Peyer's patch (tissue), 4 donors: ENCODE results near the gene DEF6. TPM values are rescaled to one million over a fixed set of nuclear protein-coding genes. Genes with fewer than 3 reads are reported as not detected.
"Not testable (repeated sequence)": the region's sequence is repeated elsewhere in the genome, so short reads cannot be mapped to it uniquely, and the experiment has no call there.

Source experiments
- DNase-seq, 3 donors: peaks; one replicate each; pipeline ENCODE4 v3.0.0-alpha.2; 2017 to 2019
- H3K27ac ChIP-seq, 4 donors: fragments of 200-600 bp; sonication (generic); one replicate each; pipeline ENCODE4 v1.5.1; 2016 to 2019
- H3K27me3 ChIP-seq, 2 donors: fragments of 200-600 bp; sonication (generic); one replicate each; pipeline ENCODE4 v1.5.1; 2019
- H3K36me3 ChIP-seq, 3 donors: fragments of 200-600 bp; sonication (generic); one replicate each; pipeline ENCODE4 v1.5.1; 2016 to 2019
- H3K4me1 ChIP-seq, 4 donors: fragments of 200-600 bp; sonication (generic); one replicate each; pipeline ENCODE4 v1.5.1; 2016 to 2019
- H3K4me3 ChIP-seq, 4 donors: fragments of 200-600 bp; sonication (generic); 1 replicate in 3 of 4; 2 replicates in 1 of 4; pipeline ENCODE4 v1.5.1; 2016 to 2019; ENCODE audit warnings: mild to moderate bottlenecking in 1 of 4
- H3K9me3 ChIP-seq, 4 donors: fragments of 200-600 bp; sonication (generic); one replicate each; pipeline ENCODE4 v1.5.1; 2016 to 2019; ENCODE audit warnings: mild to moderate bottlenecking in 1 of 4
- CTCF ChIP-seq, 6 experiments: fragments of 450-650 bp in 4 of 6; fragments of 200-600 bp in 2 of 6; sonication (generic) in 1 of 6; IDR thresholded peaks; one replicate each; pipeline ENCODE4 v1.5.1; 2017 to 2019; ENCODE audit warnings: antibody characterized with exemption in 6 of 6, mild to moderate bottlenecking in 3 of 6, moderate library complexity in 1 of 6
- POLR2A ChIP-seq, 2 donors: fragments of 450-650 bp; IDR thresholded peaks; one replicate each; pipeline ENCODE4 v1.5.1; 2017; ENCODE audit warnings: antibody characterized with exemption in 2 of 2, mild to moderate bottlenecking in 2 of 2, moderate library complexity in 2 of 2
- total RNA-seq, 4 donors: library from RNA; depleted of rRNA; stranded (reverse); fragments of >200 nt; gene quantifications; one replicate each; pipeline ENCODE4 v1.1.0, GENCODE V29; 2016

DEF6 gene
- total RNA-seq, 4 donors from 2014 or later = 11.0 to 85.8 (median 21.5) TPM

GRCh38 chr6:35319346-35320030 lies 21.9 kb downstream of the DEF6 start:
- TF ChIP-seq CTCF (IDR thresholded peaks at IDR 0.05) (no peak), POLR2A (IDR thresholded peaks at IDR 0.05) (no peak)
- H3K9me3 ChIP-seq = no peaks in the 10 kb centered on the region
- no peak overlapping the region for H3K4me3 ChIP-seq
- H3K27ac ChIP-seq = no peak overlapping the region
- no peaks in the 10 kb centered on the region for H3K36me3 ChIP-seq
- no peak for DNase-seq
- H3K4me1 ChIP-seq = peaks cover 0 to 13% (median 2%) of the 10 kb centered on the region in 4 donors
- H3K27me3 ChIP-seq = no peaks in the 10 kb centered on the region

- Histone ChIP-seq H3K4me3 (no peak overlapping the region), H3K27me3 (no peaks in the 10 kb centered on the region), H3K4me1 (peaks cover 0 to 13% (median 2%) of the 10 kb centered on the region in 4 donors), H3K9me3 (no peaks in the 10 kb centered on the region), H3K27ac (no peak overlapping the region), H3K36me3 (no peaks in the 10 kb centered on the region)
- TF ChIP-seq CTCF (IDR thresholded peaks at IDR 0.05) = no peak
- TF ChIP-seq POLR2A (IDR thresholded peaks at IDR 0.05) = no peak
- no peak for DNase-seq
Observed at GRCh38 chr6:35320031-35320410, 22.4 kb downstream of the DEF6 start.

GRCh38 chr6:35321091-35321490 lies 23.5 kb downstream of the DEF6 start:
- no peaks in the 10 kb centered on the region for H3K36me3 ChIP-seq
- TF ChIP-seq POLR2A (IDR thresholded peaks at IDR 0.05) = no peak
- TF ChIP-seq CTCF (IDR thresholded peaks at IDR 0.05) = no peak
- DNase-seq = no peak
- H3K4me1 ChIP-seq = peaks cover 0 to 13% (median 2%) of the 10 kb centered on the region in 4 donors
- no peak overlapping the region for H3K4me3 ChIP-seq
- H3K9me3 ChIP-seq = no peaks in the 10 kb centered on the region
- no peak overlapping the region for H3K27ac ChIP-seq
- no peaks in the 10 kb centered on the region for H3K27me3 ChIP-seq

- no peak overlapping the region for H3K27ac ChIP-seq
- TF ChIP-seq POLR2A (IDR thresholded peaks at IDR 0.05) = no peak
- peak; percentile 32 to 72 (median 64) for TF ChIP-seq CTCF (IDR thresholded peaks at IDR 0.05)
Observed at GRCh38 chr6:35327349-35328027, 29.9 kb downstream of the DEF6 start.

GRCh38 chr6:35328108-35328723 lies 30.6 kb downstream of the DEF6 start:
- no peak for DNase-seq
- no peak overlapping the region for H3K4me3 ChIP-seq
- H3K4me1 ChIP-seq = no peaks in the 10 kb centered on the region
- H3K27me3 ChIP-seq = no peaks in the 10 kb centered on the region
- H3K9me3 ChIP-seq = no peaks in the 10 kb centered on the region
- no peak for TF ChIP-seq CTCF (IDR thresholded peaks at IDR 0.05)
- no peak for TF ChIP-seq POLR2A (IDR thresholded peaks at IDR 0.05)
- no peaks in the 10 kb centered on the region for H3K36me3 ChIP-seq
- H3K27ac ChIP-seq = no peak overlapping the region

More at GRCh38 chr6:35327349-35328027, 29.9 kb downstream of the DEF6 start:
- no peak overlapping the region for H3K4me3 ChIP-seq
- H3K27me3 ChIP-seq = no peaks in the 10 kb centered on the region
- no peaks in the 10 kb centered on the region for H3K4me1 ChIP-seq
- no peaks in the 10 kb centered on the region for H3K36me3 ChIP-seq
- peak; percentile 68 to 90 (median 79) for DNase-seq
- H3K9me3 ChIP-seq = no peaks in the 10 kb centered on the region

GRCh38 chr6:35328965-35329364 lies 31.3 kb downstream of the DEF6 start:
- H3K36me3 ChIP-seq, H3K9me3 ChIP-seq, H3K4me3 ChIP-seq, H3K27ac ChIP-seq, H3K4me1 ChIP-seq, H3K27me3 ChIP-seq, DNase-seq: not testable (repeated sequence)
